WERI-Rb-1 (cell line): ENCODE results near the gene RNF126.

ENCODE experiments used
- DNase-seq: peaks from one replicate; pipeline ENCODE4 v3.0.0-alpha.2; 2020
- H3K27ac ChIP-seq: fragments of 250-450 bp; sonication (Bioruptor Pico); 2 replicates; pipeline ENCODE4 v1.5.1; 2020; ENCODE audit warnings: mild to moderate bottlenecking, moderate library complexity
- H3K27me3 ChIP-seq: fragments of 250-450 bp; sonication (Bioruptor Pico); 2 replicates; pipeline ENCODE4 v1.5.1; 2021; ENCODE audit warnings: mild to moderate bottlenecking, low read depth, moderate library complexity; ENCODE audit not compliant: insufficient read depth, severe bottlenecking
- H3K36me3 ChIP-seq: fragments of 250-450 bp; sonication (Bioruptor Pico); 2 replicates; pipeline ENCODE4 v1.5.1; 2020; ENCODE audit warnings: mild to moderate bottlenecking, moderate library complexity
- H3K4me3 ChIP-seq: 2 replicates; pipeline ENCODE4 v1.5.1; 2011; ENCODE audit warnings: low read depth, mild to moderate bottlenecking, control low read depth, low read length
- H3K9me3 ChIP-seq: fragments of 250-450 bp; sonication (Bioruptor Pico); 2 replicates; pipeline ENCODE4 v1.5.1; 2021; ENCODE audit warnings: mild to moderate bottlenecking, moderate library complexity; ENCODE audit not compliant: severe bottlenecking
- TF ChIP-seq, protein P1 (sequence below): IDR thresholded peaks from 2 replicates; pipeline ENCODE4 v1.5.1; 2011; ENCODE audit warnings: low read depth, mild to moderate bottlenecking, control low read depth, inconsistent platforms, low read length

The RNF126 gene

GRCh38 chr19:644789-645188 is 18.2 kb downstream of the RNF126 start:
- TF ChIP-seq, protein P1, sequence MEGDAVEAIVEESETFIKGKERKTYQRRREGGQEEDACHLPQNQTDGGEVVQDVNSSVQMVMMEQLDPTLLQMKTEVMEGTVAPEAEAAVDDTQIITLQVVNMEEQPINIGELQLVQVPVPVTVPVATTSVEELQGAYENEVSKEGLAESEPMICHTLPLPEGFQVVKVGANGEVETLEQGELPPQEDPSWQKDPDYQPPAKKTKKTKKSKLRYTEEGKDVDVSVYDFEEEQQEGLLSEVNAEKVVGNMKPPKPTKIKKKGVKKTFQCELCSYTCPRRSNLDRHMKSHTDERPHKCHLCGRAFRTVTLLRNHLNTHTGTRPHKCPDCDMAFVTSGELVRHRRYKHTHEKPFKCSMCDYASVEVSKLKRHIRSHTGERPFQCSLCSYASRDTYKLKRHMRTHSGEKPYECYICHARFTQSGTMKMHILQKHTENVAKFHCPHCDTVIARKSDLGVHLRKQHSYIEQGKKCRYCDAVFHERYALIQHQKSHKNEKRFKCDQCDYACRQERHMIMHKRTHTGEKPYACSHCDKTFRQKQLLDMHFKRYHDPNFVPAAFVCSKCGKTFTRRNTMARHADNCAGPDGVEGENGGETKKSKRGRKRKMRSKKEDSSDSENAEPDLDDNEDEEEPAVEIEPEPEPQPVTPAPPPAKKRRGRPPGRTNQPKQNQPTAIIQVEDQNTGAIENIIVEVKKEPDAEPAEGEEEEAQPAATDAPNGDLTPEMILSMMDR: no peak
- H3K27me3 ChIP-seq: no peaks in the 10 kb centered on the region
- no peak overlapping the region for H3K27ac ChIP-seq
- H3K9me3 ChIP-seq: no peaks in the 10 kb centered on the region
- H3K4me3 ChIP-seq: no peak overlapping the region
- no peak for DNase-seq
- peaks cover 45% of the 10 kb centered on the region for H3K36me3 ChIP-seq

- peaks cover 43% of the 10 kb centered on the region for H3K36me3 ChIP-seq
- no peaks in the 10 kb centered on the region for H3K27me3 ChIP-seq
- H3K9me3 ChIP-seq: no peaks in the 10 kb centered on the region
- no peak for DNase-seq
- TF ChIP-seq, protein P1: no peak
- H3K27ac ChIP-seq: no peak overlapping the region
- no peak overlapping the region for H3K4me3 ChIP-seq
Measured at GRCh38 chr19:644363-644762, 18.7 kb downstream of the RNF126 start.

DNA sequence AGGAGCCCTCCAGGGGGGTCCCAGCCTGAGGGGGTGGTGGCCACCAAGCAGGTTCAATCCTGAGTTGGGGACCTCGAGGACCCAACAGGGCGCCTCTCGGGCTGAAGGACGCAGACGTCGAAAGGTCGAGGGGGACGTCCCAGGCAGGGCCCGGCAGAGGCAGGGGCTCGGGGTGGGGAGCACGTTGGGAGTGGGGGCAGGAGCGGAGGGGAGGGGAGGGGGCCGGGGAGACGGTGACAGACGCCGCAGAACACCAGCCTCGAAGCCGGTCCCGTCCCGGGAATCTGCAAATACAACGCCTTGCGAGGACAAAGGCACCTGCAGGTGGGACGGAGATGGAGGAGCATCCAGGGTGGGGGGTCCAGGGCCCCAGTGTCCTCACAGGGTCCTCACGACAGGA is 19.3 kb downstream of the RNF126 start:
- DNase-seq: no peak
- TF ChIP-seq, protein P1: no peak
- Histone ChIP-seq H3K36me3 (peaks cover 36% of the 10 kb centered on the region), H3K4me3 (no peak overlapping the region), H3K27ac (no peak overlapping the region), H3K27me3 (peaks cover 4% of the 10 kb centered on the region), H3K9me3 (no peaks in the 10 kb centered on the region)

- DNase-seq: no peak
- Histone ChIP-seq H3K4me3 (no peak overlapping the region), H3K27me3 (peaks cover 8% of the 10 kb centered on the region), H3K9me3 (no peaks in the 10 kb centered on the region), H3K36me3 (peaks cover 32% of the 10 kb centered on the region), H3K27ac (no peak overlapping the region)
- TF ChIP-seq, protein P1: no peak
Measured at GRCh38 chr19:642767-643727, 20.0 kb downstream of the RNF126 start.

- no peak overlapping the region for H3K27ac ChIP-seq
- DNase-seq: no peak
- TF ChIP-seq, protein P1: no peak
- H3K9me3 ChIP-seq: no peaks in the 10 kb centered on the region
- peaks cover 19% of the 10 kb centered on the region for H3K36me3 ChIP-seq
- no peak overlapping the region for H3K4me3 ChIP-seq
- H3K27me3 ChIP-seq: peaks cover 8% of the 10 kb centered on the region
Measured at GRCh38 chr19:641702-642101, 21.3 kb downstream of the RNF126 start.
